A673 (cell line): Measurements from ENCODE around the gene NOM1. TPM values are rescaled to one million over a fixed set of nuclear protein-coding genes. Genes with fewer than 3 reads are reported as not detected.

ENCODE experiments used
- BruUV-seq: library from RNA; stranded (reverse); fragments of 400-500 nt; replicated peaks from 2 replicates; lab custom pipeline; 2021; lab: Mats Ljungman, UMichigan
- CTCF ChIA-PET: fragments of 300-600 bp; sonication (Branson Sonifier 250); formaldehyde crosslinking; loops from one replicate; lab custom pipeline; 2022; ENCODE audit warnings: antibody characterized with exemption; lab: Charles Lee
- POLR2A ChIA-PET: fragments of 300-600 bp; sonication (Branson Sonifier 250); formaldehyde crosslinking; loops from one replicate; lab custom pipeline; 2022; ENCODE audit warnings: antibody characterized with exemption; ENCODE audit not compliant: low non-redundant PET; lab: Charles Lee
- DNase-seq: peaks from one replicate; pipeline ENCODE4 v3.0.0-alpha.2; 2015; ENCODE audit warnings: low spot score
- H3K27ac ChIP-seq: fragments of 200-600 bp; sonication (generic); 2 replicates; pipeline ENCODE4 v1.5.1; 2016; ENCODE audit warnings: mixed run types, low read depth, mild to moderate bottlenecking, mixed read lengths, antibody characterized with exemption, low read length; ENCODE audit not compliant: poor library complexity, severe bottlenecking
- H3K27me3 ChIP-seq: fragments of 200-600 bp; sonication (generic); replicated peaks from 2 replicates; pipeline ENCODE4 v1.6.1; 2017; ENCODE audit warnings: mixed run types, low read depth, mild to moderate bottlenecking, mixed read lengths, antibody characterized with exemption, low read length; ENCODE audit not compliant: insufficient read depth, poor library complexity
- H3K36me3 ChIP-seq: fragments of 200-600 bp; sonication (generic); 2 replicates; pipeline ENCODE4 v1.6.1; 2016; ENCODE audit warnings: mixed run types, mild to moderate bottlenecking, mixed read lengths, antibody characterized with exemption, low read length; ENCODE audit not compliant: insufficient read depth, poor library complexity, severe bottlenecking
- H3K4me1 ChIP-seq: fragments of 200-600 bp; sonication (generic); 2 replicates; pipeline ENCODE4 v1.6.1; 2017; ENCODE audit warnings: mixed run types, mild to moderate bottlenecking, mixed read lengths, antibody characterized with exemption, low read length; ENCODE audit not compliant: insufficient read depth, poor library complexity, severe bottlenecking
- H3K4me3 ChIP-seq: fragments of 200-600 bp; sonication (generic); 2 replicates; pipeline ENCODE4 v1.5.1; 2016; ENCODE audit warnings: low read depth, mixed run types, mild to moderate bottlenecking, mixed read lengths, low read length; ENCODE audit not compliant: poor library complexity, severe bottlenecking
- H3K9me3 ChIP-seq: fragments of 200-600 bp; sonication (generic); 2 replicates; pipeline ENCODE4 v1.6.1; 2016; ENCODE audit warnings: mixed run types, low read depth, mild to moderate bottlenecking, mixed read lengths, antibody characterized with exemption, low read length; ENCODE audit not compliant: poor library complexity, severe bottlenecking
- EZH2 ChIP-seq: fragments of 200-600 bp; sonication (generic); IDR thresholded peaks from 2 replicates; pipeline ENCODE4 v1.6.1; 2017; ENCODE audit warnings: borderline replicate concordance, low read depth, mild to moderate bottlenecking, mixed read lengths, antibody characterized with exemption, low read length; ENCODE audit not compliant: poor library complexity, severe bottlenecking
- intact Hi-C: fragments of 100-400 bp; cut with micrococcal nuclease; formaldehyde crosslinking; loops from one replicate; pipeline ENCODE4 v1.10.0; 2022; ENCODE audit not compliant: unreplicated experiment
- total RNA-seq: library from RNA; stranded (reverse); gene quantifications from 2 replicates; pipeline ENCODE4 v1.2.3, GENCODE V29; 2021
- TF ChIP-seq, protein P1 (sequence below): fragments of 300-800, 200-600 bp; sonication (generic); conservative IDR thresholded peaks from 2 replicates; pipeline ENCODE4 v1.5.1; 2017; ENCODE audit warnings: low read depth, mild to moderate bottlenecking, antibody characterized with exemption, low read length, moderate library complexity, mixed read lengths

NOM1 gene
- total RNA-seq, 1 experiment from 2014 or later: 34.1 TPM

- TF ChIP-seq EZH2: no peak
- TF ChIP-seq, protein P1, sequence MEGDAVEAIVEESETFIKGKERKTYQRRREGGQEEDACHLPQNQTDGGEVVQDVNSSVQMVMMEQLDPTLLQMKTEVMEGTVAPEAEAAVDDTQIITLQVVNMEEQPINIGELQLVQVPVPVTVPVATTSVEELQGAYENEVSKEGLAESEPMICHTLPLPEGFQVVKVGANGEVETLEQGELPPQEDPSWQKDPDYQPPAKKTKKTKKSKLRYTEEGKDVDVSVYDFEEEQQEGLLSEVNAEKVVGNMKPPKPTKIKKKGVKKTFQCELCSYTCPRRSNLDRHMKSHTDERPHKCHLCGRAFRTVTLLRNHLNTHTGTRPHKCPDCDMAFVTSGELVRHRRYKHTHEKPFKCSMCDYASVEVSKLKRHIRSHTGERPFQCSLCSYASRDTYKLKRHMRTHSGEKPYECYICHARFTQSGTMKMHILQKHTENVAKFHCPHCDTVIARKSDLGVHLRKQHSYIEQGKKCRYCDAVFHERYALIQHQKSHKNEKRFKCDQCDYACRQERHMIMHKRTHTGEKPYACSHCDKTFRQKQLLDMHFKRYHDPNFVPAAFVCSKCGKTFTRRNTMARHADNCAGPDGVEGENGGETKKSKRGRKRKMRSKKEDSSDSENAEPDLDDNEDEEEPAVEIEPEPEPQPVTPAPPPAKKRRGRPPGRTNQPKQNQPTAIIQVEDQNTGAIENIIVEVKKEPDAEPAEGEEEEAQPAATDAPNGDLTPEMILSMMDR: no peak
- intact Hi-C loops: no loop called here
- Histone ChIP-seq H3K4me3 (peak overlapping the region; percentile 24), H3K27ac (no peak overlapping the region), H3K4me1 (no peaks in the 10 kb centered on the region), H3K36me3 (no peaks in the 10 kb centered on the region), H3K27me3 (peaks cover 87% of the 10 kb centered on the region), H3K9me3 (no peaks in the 10 kb centered on the region)
- ChIA-PET POLR2A (interaction anchor here (0.6 kb wide), 1 partner anchor 272 kb away, joined by 3 read pairs; no protein-coding TSS in a partner anchor), CTCF (no interaction called here)
- no TSS peak for BruUV-seq
- no peak for DNase-seq
Measured at GRCh38 chr7:156998988-156999957, 49.8 kb downstream of the NOM1 start.

- H3K4me1 ChIP-seq: no peaks in the 10 kb centered on the region
- no TSS peak for BruUV-seq
Measured at GRCh38 chr7:156999958-157000726, 50.6 kb downstream of the NOM1 start.

More at GRCh38 chr7:156999958-157000726, 50.6 kb downstream of the NOM1 start:
- TF ChIP-seq EZH2: peak; percentile 92
- TF ChIP-seq, protein P1: no peak
- Histone ChIP-seq H3K4me3 (peak overlapping the region; percentile 24), H3K27me3 (peaks cover 95% of the 10 kb centered on the region), H3K36me3 (no peaks in the 10 kb centered on the region), H3K9me3 (no peaks in the 10 kb centered on the region), H3K27ac (no peak overlapping the region)
- intact Hi-C loops: no loop called here
- ChIA-PET CTCF (no interaction called here), POLR2A (no interaction called here)
- no peak for DNase-seq
